GM13976 (cell line): Measurements from ENCODE around the gene TIMP2.

Experiments used
- DNase-seq: peaks from one replicate; pipeline ENCODE4 v3.0.0; 2012; ENCODE audit warnings: low spot score
- CTCF ChIP-seq: IDR thresholded peaks from 2 replicates; pipeline ENCODE4 v1.5.1; 2012; ENCODE audit warnings: borderline replicate concordance, mild to moderate bottlenecking; ENCODE audit not compliant: insufficient read depth; ENCODE audit errors: extremely low read depth, missing control alignments, control extremely low read depth
- in situ Hi-C: fragments of 300-500 bp; cut with MboI; formaldehyde crosslinking; loops from one replicate; pipeline ENCODE4 v1.12.0; 2022; ENCODE audit warnings: low sequenced_read_pairs, mixed read lengths, inconsistent platforms; ENCODE audit not compliant: unreplicated experiment

The TIMP2 gene

GRCh38 chr17:78944026-78944425, 18.8 kb upstream of the TIMP2 start:
- DNase-seq, result no peak
- no peak for TF ChIP-seq CTCF
- in situ Hi-C loops, result no loop called here

GRCh38 chr17:78940708-78941107, 15.5 kb upstream of the TIMP2 start:
- in situ Hi-C loops, result no loop called here
- no peak for TF ChIP-seq CTCF
- no peak for DNase-seq

DNA sequence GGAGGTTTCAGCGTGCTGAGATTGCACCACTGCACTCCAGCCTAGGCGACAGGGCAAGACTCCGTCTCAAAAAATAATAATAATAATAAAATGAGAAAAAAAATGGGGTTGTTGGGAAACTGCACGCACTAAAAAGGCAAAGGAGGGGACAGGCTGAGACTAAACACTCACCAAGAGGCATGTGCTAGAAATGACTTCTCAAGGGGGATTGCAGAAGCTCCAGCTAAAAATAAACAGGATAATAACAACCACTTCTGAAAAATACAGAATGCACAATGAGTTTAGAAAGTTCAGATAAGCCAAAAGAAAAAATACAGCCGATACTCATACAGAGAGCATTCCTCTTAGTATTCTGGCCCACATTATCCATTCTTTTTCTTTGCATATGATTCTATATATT, 15.1 kb upstream of the TIMP2 start:
- no peak for DNase-seq
- TF ChIP-seq CTCF, result no peak
- in situ Hi-C loops, result no loop called here

- in situ Hi-C loops, result no loop called here
Measured at GRCh38 chr17:78939615-78940014, 14.4 kb upstream of the TIMP2 start.

DNA sequence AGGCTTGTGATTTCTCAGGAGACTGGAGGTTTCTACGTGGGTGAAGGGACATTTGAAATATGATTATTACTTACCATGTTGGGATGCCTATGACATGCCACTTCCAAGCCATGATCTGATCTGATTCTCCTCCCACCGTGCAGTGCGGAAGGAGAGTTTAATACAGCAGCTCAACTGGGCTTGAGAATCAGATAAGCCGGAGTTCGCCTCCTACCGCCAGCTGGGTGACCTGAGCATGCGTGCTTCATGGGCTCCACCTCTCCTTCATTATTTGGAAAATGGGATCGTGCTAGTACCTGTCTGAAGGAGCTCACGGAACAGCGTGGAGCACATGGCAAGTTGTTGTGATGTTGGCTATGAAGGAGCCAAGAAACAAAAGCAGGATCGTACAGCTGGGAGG, 12.4 kb upstream of the TIMP2 start:
- in situ Hi-C loops, result no loop called here
- no peak for DNase-seq
- TF ChIP-seq CTCF, result no peak

More at GRCh38 chr17:78939615-78940014, 14.4 kb upstream of the TIMP2 start:
- no peak for TF ChIP-seq CTCF
- no peak for DNase-seq

- in situ Hi-C loops, result no loop called here
- DNase-seq, result no peak
- TF ChIP-seq CTCF, result no peak
Measured at GRCh38 chr17:78935419-78936323, 10.5 kb upstream of the TIMP2 start.
